ENCODE results near the gene UFC1. TPM values are rescaled to one million over a fixed set of nuclear protein-coding genes. Genes with fewer than 3 reads are reported as not detected.

The UFC1 gene
- total RNA-seq (78.1 and 91.0 TPM in 2 replicates), polyA plus RNA-seq (128 and 129 TPM in 2 replicates), polyA minus RNA-seq (53.1 and 70.5 TPM in 2 replicates)
- 101 TPM for total RNA-seq (2013)

DNA sequence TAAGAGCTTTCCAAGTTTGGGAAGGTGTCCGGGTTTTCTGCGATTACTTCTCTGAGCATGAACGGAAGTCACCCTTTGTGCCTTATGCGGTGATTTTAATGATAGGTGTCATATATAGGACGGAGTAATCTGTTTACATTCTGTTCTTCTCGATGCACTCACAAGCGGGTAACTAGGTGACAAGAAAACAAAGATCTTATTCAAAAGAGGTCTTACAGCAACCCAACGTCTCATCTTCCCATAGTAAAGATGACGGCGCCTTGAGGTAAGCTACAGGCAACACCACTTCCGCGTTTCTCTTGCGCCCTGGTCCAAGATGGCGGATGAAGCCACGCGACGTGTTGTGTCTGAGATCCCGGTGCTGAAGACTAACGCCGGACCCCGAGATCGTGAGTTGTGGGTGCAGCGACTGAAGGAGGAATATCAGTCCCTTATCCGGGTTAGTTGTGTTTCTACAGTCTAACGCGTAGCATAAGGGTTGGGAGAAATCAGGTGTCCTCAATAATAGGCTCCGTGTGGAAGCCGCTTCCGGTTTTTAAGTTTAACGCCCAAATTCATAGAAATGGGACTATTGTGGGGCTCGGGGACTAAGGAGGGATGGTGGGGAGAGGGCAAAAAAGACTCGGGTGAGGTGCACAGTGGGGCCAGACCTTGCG, at the start of gene UFC1:
TSS of gene UFC1 (plus strand) at position 297 of the 656 bp plus-strand sequence. CDS start at position 317, 20 bp downstream.
- under 1% methylated on average over 26 of the region's 33 CpGs for WGBS (ENCODE audit: insufficient coverage)
- intact Hi-C loops (cut with micrococcal nuclease) = loop anchor here (1.0 to 10.0 kb wide), 9 partner anchors 13 to 809 kb away; partner anchors contain the start of genes ARHGAP30, COPA, DEDD and KLHDC9
- peak within 1 kb of the TSS; percentile 84 for H2AFZ ChIP-seq (ENCODE audit: insufficient read depth, low read depth, low read length, poor library complexity, severe bottlenecking)
- POLR2A ChIA-PET = interaction anchor here (0.5 to 2.6 kb wide), 7 partner anchors 12 to 85 kb away, joined by 3 to 12 read pairs (median 5); partner anchors contain the start of genes ARHGAP30, DEDD and PPOX
- H3K36me3 ChIP-seq (replicated peaks in 1 of 2; ENCODE audit: control extremely low read depth in 1 of 2, control insufficient read depth in 1 of 2, extremely low read depth in 1 of 2, insufficient read depth in 2 of 2, low read length in 1 of 2) = peaks cover 0 to 16% of the 10 kb centered on the region in 2 experiments
- H3K27ac ChIP-seq (ENCODE audit: low read length in 2 of 2) = peak within 1 kb of the TSS; percentile 95 to 98
- CTCF ChIA-PET = interaction anchor here (1.0 to 2.6 kb wide), 5 partner anchors 12 to 724 kb away, joined by 3 to 7 read pairs (median 5); no protein-coding TSS in a partner anchor
- peak within 1 kb of the TSS; percentile 88 to 100 (median 90) for H3K4me3 ChIP-seq (ENCODE audit: control extremely low read depth in 1 of 5, extremely low read depth in 1 of 5, insufficient read depth in 1 of 5, low read depth in 2 of 5, low read length in 4 of 5)
- peaks cover 17% of the 10 kb centered on the region for H3K79me2 ChIP-seq (ENCODE audit: control insufficient read depth, insufficient read depth, low read length)
- peak within 1 kb of the TSS; percentile 97 for H3K4me3 Mint-ChIP-seq
- H3K4me2 ChIP-seq (replicated peaks; ENCODE audit: low read depth, low read length, poor library complexity, severe bottlenecking) = peak within 1 kb of the TSS; percentile 84
- TF ChIP-seq, protein P1, sequence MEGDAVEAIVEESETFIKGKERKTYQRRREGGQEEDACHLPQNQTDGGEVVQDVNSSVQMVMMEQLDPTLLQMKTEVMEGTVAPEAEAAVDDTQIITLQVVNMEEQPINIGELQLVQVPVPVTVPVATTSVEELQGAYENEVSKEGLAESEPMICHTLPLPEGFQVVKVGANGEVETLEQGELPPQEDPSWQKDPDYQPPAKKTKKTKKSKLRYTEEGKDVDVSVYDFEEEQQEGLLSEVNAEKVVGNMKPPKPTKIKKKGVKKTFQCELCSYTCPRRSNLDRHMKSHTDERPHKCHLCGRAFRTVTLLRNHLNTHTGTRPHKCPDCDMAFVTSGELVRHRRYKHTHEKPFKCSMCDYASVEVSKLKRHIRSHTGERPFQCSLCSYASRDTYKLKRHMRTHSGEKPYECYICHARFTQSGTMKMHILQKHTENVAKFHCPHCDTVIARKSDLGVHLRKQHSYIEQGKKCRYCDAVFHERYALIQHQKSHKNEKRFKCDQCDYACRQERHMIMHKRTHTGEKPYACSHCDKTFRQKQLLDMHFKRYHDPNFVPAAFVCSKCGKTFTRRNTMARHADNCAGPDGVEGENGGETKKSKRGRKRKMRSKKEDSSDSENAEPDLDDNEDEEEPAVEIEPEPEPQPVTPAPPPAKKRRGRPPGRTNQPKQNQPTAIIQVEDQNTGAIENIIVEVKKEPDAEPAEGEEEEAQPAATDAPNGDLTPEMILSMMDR (IDR thresholded peaks at IDR 0.05) = no peak
- no peak for TF ChIP-seq EZH2 (IDR thresholded peaks at IDR 0.05; ENCODE audit: borderline replicate concordance, insufficient read depth, low read depth, low read length, poor library complexity, severe bottlenecking)
- no peaks in the 10 kb centered on the region for H3K9me3 Mint-ChIP-seq (ENCODE audit: insufficient read depth)
- H3K27me3 Mint-ChIP-seq = no peaks in the 10 kb centered on the region
- H3K4me1 Mint-ChIP-seq = peaks cover 25% of the 10 kb centered on the region
- H3K9ac ChIP-seq (ENCODE audit: low read length) = peak within 1 kb of the TSS; percentile 97
- H4K20me1 ChIP-seq (ENCODE audit: control insufficient read depth, insufficient read depth, low read length, poor library complexity, severe bottlenecking) = no peaks in the 10 kb centered on the region
- H3K27ac Mint-ChIP-seq = peak within 1 kb of the TSS; percentile 99
- DNase-seq (peak; percentile 94), ATAC-seq (ENCODE audit: low read depth) (peak; percentile 97)
- H3K27me3 ChIP-seq (replicated peaks in 1 of 4; ENCODE audit: control extremely low read depth in 1 of 4, control insufficient read depth in 3 of 4, insufficient read depth in 4 of 4, low read length in 3 of 4) = no peaks in the 10 kb centered on the region
- H3K4me1 ChIP-seq (ENCODE audit: control insufficient read depth in 2 of 2, insufficient read depth in 2 of 2, low read length in 2 of 2) = peaks cover 14 to 17% of the 10 kb centered on the region in 2 donors
- H3K9me3 ChIP-seq (ENCODE audit: control extremely low read depth in 1 of 3, control insufficient read depth in 2 of 3, insufficient read depth in 1 of 3, low read length in 2 of 3) = no peaks in the 10 kb centered on the region

DNA sequence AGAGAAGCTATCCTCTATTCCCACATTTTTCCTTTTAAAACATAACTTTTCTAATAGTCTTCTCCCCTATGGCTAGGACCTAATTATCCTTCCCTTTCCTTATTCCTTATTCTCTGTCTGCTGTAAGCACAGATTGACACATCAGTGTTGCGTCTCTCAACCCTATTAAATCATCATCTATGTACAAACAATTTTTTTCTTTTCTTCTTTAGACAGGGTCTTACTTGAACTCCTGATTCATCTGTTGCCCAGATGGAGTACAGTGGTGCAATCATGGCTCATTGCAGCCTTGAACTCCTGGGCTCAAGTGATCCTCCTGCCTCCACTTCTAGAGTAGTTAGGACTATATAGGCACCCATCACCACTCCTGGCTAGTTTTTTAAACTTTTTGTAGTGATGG, 47.3 kb upstream of the UFC1 start:
- H3K79me2 ChIP-seq (ENCODE audit: control insufficient read depth, insufficient read depth, low read length) = peaks cover 57% of the 10 kb centered on the region
- CTCF ChIA-PET = interaction anchor here (1.2 kb wide), 1 partner anchor 116 kb away, joined by 4 read pairs; no protein-coding TSS in a partner anchor

More for the DNA sequence above, 47.3 kb upstream of the UFC1 start:
- H3K4me1 ChIP-seq (ENCODE audit: control insufficient read depth in 2 of 2, insufficient read depth in 2 of 2, low read length in 2 of 2) = peaks cover 0 to 2% of the 10 kb centered on the region in 2 donors
- H2AFZ ChIP-seq (ENCODE audit: insufficient read depth, low read depth, low read length, poor library complexity, severe bottlenecking) = no peak overlapping the region
- Mint-ChIP-seq H3K27ac (no peak overlapping the region), H3K4me1 (peaks cover 14% of the 10 kb centered on the region), H3K27me3 (no peaks in the 10 kb centered on the region), H3K4me3 (no peak overlapping the region), H3K9me3 (ENCODE audit: insufficient read depth) (no peaks in the 10 kb centered on the region)
- no CpG with 5 or more reads among the region's 1 CpG for WGBS (ENCODE audit: insufficient coverage)
- intact Hi-C loops (cut with micrococcal nuclease) = no loop called here
- no peak overlapping the region for H3K27ac ChIP-seq (ENCODE audit: low read length in 2 of 2)
- no peak for ATAC-seq (ENCODE audit: low read depth)
- no peaks in the 10 kb centered on the region for H3K9me3 ChIP-seq (ENCODE audit: control extremely low read depth in 1 of 3, control insufficient read depth in 2 of 3, insufficient read depth in 1 of 3, low read length in 2 of 3)
- POLR2A ChIA-PET = no interaction called here
- H3K4me3 ChIP-seq (ENCODE audit: control extremely low read depth in 1 of 5, extremely low read depth in 1 of 5, insufficient read depth in 1 of 5, low read depth in 2 of 5, low read length in 4 of 5) = no peak overlapping the region
- TF ChIP-seq EZH2 (IDR thresholded peaks at IDR 0.05; ENCODE audit: borderline replicate concordance, insufficient read depth, low read depth, low read length, poor library complexity, severe bottlenecking) = no peak
- DNase-seq = no peak
- no peaks in the 10 kb centered on the region for H3K27me3 ChIP-seq (replicated peaks in 1 of 4; ENCODE audit: control extremely low read depth in 1 of 4, control insufficient read depth in 3 of 4, insufficient read depth in 4 of 4, low read length in 3 of 4)
- H3K4me2 ChIP-seq (replicated peaks; ENCODE audit: low read depth, low read length, poor library complexity, severe bottlenecking) = no peak overlapping the region
- peaks cover 5 to 22% of the 10 kb centered on the region in 2 experiments for H3K36me3 ChIP-seq (replicated peaks in 1 of 2; ENCODE audit: control extremely low read depth in 1 of 2, control insufficient read depth in 1 of 2, extremely low read depth in 1 of 2, insufficient read depth in 2 of 2, low read length in 1 of 2)
- H3K9ac ChIP-seq (ENCODE audit: low read length) = no peak overlapping the region
- H4K20me1 ChIP-seq (ENCODE audit: control insufficient read depth, insufficient read depth, low read length, poor library complexity, severe bottlenecking) = peaks cover 22% of the 10 kb centered on the region
